ENCODE results near the gene TUFT1. TPM values are rescaled to one million over a fixed set of nuclear protein-coding genes. Genes with fewer than 3 reads are reported as not detected.

Gene TUFT1
- total and polyA plus RNA-seq, 10 of the 15 experiments (the other 5 are each of a cell fraction or from before 2014, with no cell fraction given), result 0.08 to 4.3 (median 3.2) TPM

GRCh38 chr1:151546011-151546925 lies 6.2 kb downstream of the TUFT1 start:
- Histone ChIP-seq H3K4me1 (ENCODE audit: control insufficient read depth, insufficient read depth, low read length) (no peaks in the 10 kb centered on the region), H3K27ac (ENCODE audit: control insufficient read depth, insufficient read depth) (no peak overlapping the region), H3K9me3 (replicated peaks; ENCODE audit: control insufficient read depth, insufficient read depth, low read length) (no peaks in the 10 kb centered on the region), H2AFZ (ENCODE audit: control insufficient read depth, low read depth, low read length) (no peak overlapping the region), H3K4me2 (ENCODE audit: control insufficient read depth, insufficient read depth) (no peak overlapping the region), H4K20me1 (ENCODE audit: control insufficient read depth, insufficient read depth) (no peaks in the 10 kb centered on the region), H3K9ac (ENCODE audit: control insufficient read depth, insufficient read depth, low read length) (no peak overlapping the region), H3K27me3 (replicated peaks in 1 of 2; ENCODE audit: control insufficient read depth in 2 of 2, insufficient read depth in 2 of 2, low read length in 1 of 2) (peaks cover 0 to 2% of the 10 kb centered on the region in 2 experiments; a peak in 3 of 4 replicates), H3K79me2 (ENCODE audit: control insufficient read depth, insufficient read depth, low read length) (no peaks in the 10 kb centered on the region), H3K36me3 (ENCODE audit: control insufficient read depth in 2 of 2, insufficient read depth in 2 of 2, low read length in 1 of 2) (no peaks in the 10 kb centered on the region), H3K4me3 (no peak overlapping the region)
- 55% methylated on average over 4 of the region's 4 CpGs for WGBS (ENCODE audit: insufficient coverage, insufficient replicate concordance, low lambda C conversion rate, missing lambda C conversion rate)
- in situ Hi-C loops (cut with MboI), result no loop called here
- POLR2A ChIA-PET, result no interaction called here
- TF ChIP-seq KLF5 (IDR thresholded peaks at IDR 0.05; ENCODE audit: partially characterized antibody) (no peak), HDAC2 (IDR thresholded peaks at IDR 0.05) (no peak), SREBF2 (IDR thresholded peaks at IDR 0.05; ENCODE audit: low read length) (no peak), CREB1 (IDR thresholded peaks at IDR 0.05; ENCODE audit: low read depth) (no peak), TAF1 (IDR thresholded peaks at IDR 0.05; ENCODE audit: borderline replicate concordance, low read depth, low read length) (no peak), NR2C2 (IDR thresholded peaks at IDR 0.05; ENCODE audit: borderline replicate concordance, control insufficient read depth, insufficient read length, low read depth) (no peak), EED (IDR thresholded peaks at IDR 0.05; ENCODE audit: low read depth) (no peak), JUNB (IDR thresholded peaks at IDR 0.05) (no peak), ZNF24 (IDR thresholded peaks at IDR 0.05) (no peak), SP1 (IDR thresholded peaks at IDR 0.05; ENCODE audit: low read depth, low read length) (no peak), TCF7 (IDR thresholded peaks at IDR 0.05; ENCODE audit: borderline replicate concordance) (no peak), RB1 (IDR thresholded peaks at IDR 0.05; ENCODE audit: borderline replicate concordance) (no peak), PAX5 (IDR thresholded peaks at IDR 0.05; ENCODE audit: borderline replicate concordance, low read depth, low read length) (no peak), NFXL1 (IDR thresholded peaks at IDR 0.05; ENCODE audit: borderline replicate concordance) (no peak)
- TF ChIP-seq, protein P1, sequence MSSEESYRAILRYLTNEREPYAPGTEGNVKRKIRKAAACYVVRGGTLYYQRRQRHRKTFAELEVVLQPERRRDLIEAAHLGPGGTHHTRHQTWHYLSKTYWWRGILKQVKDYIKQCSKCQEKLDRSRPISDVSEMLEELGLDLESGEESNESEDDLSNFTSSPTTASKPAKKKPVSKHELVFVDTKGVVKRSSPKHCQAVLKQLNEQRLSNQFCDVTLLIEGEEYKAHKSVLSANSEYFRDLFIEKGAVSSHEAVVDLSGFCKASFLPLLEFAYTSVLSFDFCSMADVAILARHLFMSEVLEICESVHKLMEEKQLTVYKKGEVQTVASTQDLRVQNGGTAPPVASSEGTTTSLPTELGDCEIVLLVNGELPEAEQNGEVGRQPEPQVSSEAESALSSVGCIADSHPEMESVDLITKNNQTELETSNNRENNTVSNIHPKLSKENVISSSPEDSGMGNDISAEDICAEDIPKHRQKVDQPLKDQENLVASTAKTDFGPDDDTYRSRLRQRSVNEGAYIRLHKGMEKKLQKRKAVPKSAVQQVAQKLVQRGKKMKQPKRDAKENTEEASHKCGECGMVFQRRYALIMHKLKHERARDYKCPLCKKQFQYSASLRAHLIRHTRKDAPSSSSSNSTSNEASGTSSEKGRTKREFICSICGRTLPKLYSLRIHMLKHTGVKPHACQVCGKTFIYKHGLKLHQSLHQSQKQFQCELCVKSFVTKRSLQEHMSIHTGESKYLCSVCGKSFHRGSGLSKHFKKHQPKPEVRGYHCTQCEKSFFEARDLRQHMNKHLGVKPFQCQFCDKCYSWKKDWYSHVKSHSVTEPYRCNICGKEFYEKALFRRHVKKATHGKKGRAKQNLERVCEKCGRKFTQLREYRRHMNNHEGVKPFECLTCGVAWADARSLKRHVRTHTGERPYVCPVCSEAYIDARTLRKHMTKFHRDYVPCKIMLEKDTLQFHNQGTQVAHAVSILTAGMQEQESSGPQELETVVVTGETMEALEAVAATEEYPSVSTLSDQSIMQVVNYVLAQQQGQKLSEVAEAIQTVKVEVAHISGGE (CRISPR knock-in tag; IDR thresholded peaks at IDR 0.05), result no peak
- TF ChIP-seq, protein P2, sequence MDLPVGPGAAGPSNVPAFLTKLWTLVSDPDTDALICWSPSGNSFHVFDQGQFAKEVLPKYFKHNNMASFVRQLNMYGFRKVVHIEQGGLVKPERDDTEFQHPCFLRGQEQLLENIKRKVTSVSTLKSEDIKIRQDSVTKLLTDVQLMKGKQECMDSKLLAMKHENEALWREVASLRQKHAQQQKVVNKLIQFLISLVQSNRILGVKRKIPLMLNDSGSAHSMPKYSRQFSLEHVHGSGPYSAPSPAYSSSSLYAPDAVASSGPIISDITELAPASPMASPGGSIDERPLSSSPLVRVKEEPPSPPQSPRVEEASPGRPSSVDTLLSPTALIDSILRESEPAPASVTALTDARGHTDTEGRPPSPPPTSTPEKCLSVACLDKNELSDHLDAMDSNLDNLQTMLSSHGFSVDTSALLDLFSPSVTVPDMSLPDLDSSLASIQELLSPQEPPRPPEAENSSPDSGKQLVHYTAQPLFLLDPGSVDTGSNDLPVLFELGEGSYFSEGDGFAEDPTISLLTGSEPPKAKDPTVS (IDR thresholded peaks at IDR 0.05; ENCODE audit: low read depth, low read length), result no peak
- RAD21 ChIA-PET (ENCODE audit: unreplicated experiment), result no interaction called here
- CTCF ChIA-PET, result no interaction called here
- intact Hi-C loops (cut with micrococcal nuclease; ENCODE audit: unreplicated experiment), result no loop called here
- ATAC-seq (no peak), FAIRE-seq (no peak), DNase-seq (ENCODE audit: low read depth, low spot score) (no peak)
- SMC1A ChIA-PET (ENCODE audit: uncharacterized antibody, unreplicated experiment), result no interaction called here
- BruUV-seq (replicated peaks), result no TSS peak

All from GM12878 (cell line).